Right lung (tissue), 5 donors: Measurements from ENCODE around the gene ZPLD1. TPM values are rescaled to one million over a fixed set of nuclear protein-coding genes. Genes with fewer than 3 reads are reported as not detected.

ENCODE experiments used
- DNase-seq, 2 donors: peaks; one replicate each; pipeline ENCODE4 v3.0.0-alpha.2; 2013
- polyA plus RNA-seq, 5 donors: library from polyadenylated mRNA; unstranded; fragments of 120-200 nt; gene quantifications; one replicate each; pipeline versions ENCODE4 v1.2.1 to v1.2.3, GENCODE V29; 2013; ENCODE audit warnings: inconsistent platforms in 1 of 5, low replicate concordance in 1 of 5; ENCODE audit not compliant: insufficient read length in 5 of 5, insufficient read depth in 1 of 5

The ZPLD1 gene
- polyA plus RNA-seq, 5 donors, result not detected

GRCh38 chr3:102466001-102466400 is 31.2 kb downstream of the ZPLD1 start:
- DNase-seq, result no peak

DNA sequence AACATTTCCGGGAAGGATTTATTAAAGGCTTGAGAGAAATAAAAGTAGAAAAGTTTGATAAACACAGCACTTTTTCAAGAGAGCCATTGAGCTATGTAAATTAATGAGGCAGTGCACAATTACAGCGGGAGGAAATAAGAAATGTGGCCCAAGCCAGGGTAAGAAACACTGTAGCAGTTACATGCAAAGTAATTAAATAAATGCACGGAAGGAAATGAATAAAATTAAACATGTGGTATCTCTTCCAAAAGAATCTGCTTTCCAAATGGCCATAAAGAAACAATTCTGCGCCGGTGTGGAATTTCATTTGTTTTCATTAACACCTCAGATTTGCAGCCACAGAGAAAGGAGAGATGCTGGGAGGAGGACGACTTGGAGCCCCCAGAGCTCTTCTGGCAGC is 35.3 kb downstream of the ZPLD1 start:
- no peak for DNase-seq

DNA sequence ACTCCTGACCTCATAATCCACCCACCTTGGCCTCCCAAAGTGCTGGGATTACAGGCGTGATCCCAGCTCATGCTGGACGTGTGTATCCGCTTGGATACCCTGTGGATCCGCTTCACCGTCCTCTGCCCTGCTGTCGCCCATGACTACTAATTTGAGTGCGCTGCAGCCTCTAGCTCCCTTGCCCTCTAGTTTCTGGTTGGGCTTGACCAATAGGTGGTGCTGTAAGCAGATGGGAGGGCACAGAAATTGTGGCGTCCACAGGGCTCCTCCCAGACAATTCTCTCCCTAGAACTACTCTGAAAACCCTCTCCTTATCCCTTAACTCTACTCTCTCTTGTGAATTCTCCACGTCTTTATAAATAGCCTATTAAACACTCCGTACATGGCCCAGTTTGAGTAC is 36.2 kb downstream of the ZPLD1 start:
- no peak for DNase-seq

DNA sequence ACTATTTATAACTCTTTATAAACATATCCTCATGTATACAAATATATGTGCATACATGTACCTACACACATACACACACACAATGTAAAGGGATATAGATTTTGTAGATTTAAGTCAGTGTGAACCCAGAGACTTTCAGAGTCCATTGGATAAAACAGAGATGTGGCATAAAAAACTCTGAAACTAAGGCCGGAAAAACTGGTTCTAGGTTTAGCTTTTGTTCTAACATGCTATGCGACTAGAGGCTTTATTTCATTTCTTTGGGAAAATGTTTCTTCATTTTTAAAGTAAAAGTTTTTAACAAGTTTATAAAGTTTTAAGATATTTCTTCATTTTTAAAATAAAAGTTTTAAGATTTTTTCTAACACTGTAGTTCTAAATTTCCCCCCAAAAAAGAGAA is 36.7 kb downstream of the ZPLD1 start:
- DNase-seq, result no peak

GRCh38 chr3:102473648-102474047 is 38.8 kb downstream of the ZPLD1 start:
- DNase-seq, result no peak

DNA sequence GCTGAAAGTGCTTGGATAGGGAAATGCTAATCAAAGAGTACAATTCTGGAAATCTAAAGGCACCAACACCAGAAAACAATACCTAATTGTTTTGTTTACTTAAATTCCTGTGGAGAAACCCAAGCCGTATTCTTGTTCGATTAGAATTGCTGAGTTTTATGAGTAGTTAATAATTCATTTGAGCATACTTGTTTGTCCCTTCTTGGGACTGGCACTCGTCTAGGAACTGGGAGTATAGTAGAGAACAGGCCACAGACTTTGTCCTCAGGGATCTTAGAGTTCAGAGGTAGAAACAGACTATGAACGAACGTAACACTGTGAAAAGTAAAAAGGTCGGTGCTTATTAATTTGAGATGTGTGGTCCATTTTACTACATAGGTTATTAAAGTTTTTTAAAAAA is 39.4 kb downstream of the ZPLD1 start:
- DNase-seq, result no peak

DNA sequence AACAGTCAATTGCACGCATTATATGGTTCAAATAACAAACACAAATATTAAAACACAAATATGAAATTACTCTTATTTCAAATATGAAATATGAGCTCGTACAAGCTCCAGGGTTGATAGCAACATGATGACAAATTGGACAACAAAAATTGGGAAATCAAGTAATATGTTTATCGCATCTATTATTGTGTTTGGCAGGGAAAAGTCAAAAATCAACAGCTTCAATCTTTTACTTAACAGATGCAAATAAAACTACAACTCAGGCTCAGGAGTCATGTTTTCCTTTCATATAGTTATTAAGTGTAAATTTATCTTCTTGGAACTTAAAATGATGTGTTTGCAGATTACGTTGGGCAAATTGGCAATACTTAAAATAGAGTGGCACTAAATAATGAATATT is 41.4 kb downstream of the ZPLD1 start:
- no peak for DNase-seq

GRCh38 chr3:102478160-102478559 is 43.3 kb downstream of the ZPLD1 start:
- DNase-seq, result no peak

DNA sequence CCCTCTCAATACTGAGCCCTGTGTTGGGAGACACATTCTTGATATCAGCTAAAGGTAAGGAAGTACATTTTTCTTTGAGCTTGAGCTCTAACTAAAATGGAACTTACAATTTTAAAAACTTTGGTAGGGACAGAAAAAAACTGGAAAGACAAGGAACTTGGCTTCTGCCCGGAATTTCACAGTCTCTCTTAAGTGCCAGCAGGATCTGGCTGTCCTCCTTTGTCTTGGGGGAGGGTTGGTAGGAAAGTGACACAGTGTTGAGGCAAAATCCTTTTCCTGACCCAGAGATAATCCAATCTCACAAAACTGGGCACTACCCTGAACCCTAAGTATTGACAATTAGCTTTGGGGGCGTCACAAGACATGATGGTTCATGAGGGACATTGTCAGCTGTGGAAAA is 45.3 kb downstream of the ZPLD1 start:
- no peak for DNase-seq

DNA sequence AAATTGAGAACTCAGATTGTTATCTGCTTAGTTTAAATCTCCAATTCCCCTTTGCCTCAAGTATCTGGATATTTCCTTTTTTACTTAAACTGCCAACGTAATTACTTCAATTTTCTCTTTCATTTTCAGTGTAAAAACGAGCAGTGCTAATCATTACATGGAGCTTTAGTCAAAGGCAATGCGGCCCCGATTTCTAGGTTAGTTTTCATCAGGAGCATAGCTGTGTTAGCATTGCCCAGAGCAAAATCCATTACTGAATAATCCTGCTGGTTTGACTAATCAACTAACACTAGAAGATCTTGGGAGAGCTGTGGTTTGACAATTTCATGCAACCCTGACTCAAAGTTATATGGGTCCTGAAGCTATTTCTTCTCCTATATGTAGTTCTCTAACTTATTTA is 46.2 kb downstream of the ZPLD1 start:
- no peak for DNase-seq

- no peak for DNase-seq
Measured at GRCh38 chr3:102483556-102483955, 48.7 kb downstream of the ZPLD1 start.

- DNase-seq, result no peak
Measured at GRCh38 chr3:102484363-102484762, 49.5 kb downstream of the ZPLD1 start.

DNA sequence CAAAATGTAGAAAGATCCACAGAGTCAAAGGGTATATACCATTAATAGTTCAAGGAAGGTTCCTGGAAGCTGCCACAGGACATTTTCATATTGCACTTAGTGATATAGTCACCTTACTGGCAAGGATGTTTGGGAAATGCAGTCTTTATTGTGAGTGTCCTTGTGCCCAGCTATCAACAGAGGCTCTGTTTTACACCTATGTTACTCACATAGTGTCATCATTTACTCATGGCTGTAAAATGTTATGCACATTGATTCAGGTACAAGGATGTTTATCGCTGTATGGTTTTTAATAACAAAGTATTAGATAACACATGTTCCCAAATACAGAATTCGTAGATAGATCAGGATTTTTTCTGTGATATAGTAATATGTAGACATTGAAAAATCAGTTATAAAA is 50.9 kb downstream of the ZPLD1 start:
- DNase-seq, result no peak

- DNase-seq, result peak in 1 of 2 donors; percentile 18
Measured at GRCh38 chr3:102488331-102488730, 53.5 kb downstream of the ZPLD1 start.

DNA sequence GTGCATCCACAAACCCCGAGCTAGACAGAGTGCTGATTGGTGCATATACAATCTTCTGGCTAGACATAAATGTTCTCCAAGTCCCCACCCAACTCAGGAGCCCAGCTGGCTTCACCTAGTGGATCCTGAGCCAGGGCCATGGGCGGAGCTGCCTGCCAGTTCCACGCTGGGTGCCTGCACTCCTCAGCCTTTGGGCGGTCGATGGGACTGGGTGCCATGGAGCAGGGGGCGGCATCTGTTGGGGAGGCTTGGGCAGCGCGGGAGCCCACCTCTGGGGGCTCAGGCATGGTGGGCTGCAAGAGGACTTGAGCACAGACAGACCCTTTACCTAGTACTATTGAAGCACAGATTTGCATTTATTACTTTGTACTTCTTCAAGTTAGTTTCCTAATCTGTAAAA is 57.5 kb downstream of the ZPLD1 start:
- no peak for DNase-seq

DNA sequence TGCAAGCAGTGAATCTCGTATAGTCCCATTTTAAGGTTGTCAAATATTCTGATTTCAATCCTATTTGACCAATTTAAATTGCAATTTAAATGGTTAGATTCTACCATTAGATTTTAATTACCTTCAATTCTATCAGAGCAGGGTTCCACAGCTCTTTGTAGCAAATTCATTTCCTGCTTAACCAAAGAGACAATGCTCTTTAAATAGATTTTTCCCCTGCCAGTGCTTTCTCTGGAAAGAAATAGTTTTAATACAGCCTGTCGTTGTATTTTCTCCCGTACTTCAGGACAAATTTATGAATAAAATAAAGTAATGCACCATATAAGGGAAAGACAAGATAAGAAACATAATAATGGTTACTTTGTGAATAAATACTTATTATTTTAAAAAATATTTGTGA is 62.8 kb downstream of the ZPLD1 start:
- no peak for DNase-seq

GRCh38 chr3:102505542-102505941 is 70.7 kb downstream of the ZPLD1 start:
- no peak for DNase-seq

GRCh38 chr3:102510663-102511062 is 75.8 kb downstream of the ZPLD1 start:
- no peak for DNase-seq

DNA sequence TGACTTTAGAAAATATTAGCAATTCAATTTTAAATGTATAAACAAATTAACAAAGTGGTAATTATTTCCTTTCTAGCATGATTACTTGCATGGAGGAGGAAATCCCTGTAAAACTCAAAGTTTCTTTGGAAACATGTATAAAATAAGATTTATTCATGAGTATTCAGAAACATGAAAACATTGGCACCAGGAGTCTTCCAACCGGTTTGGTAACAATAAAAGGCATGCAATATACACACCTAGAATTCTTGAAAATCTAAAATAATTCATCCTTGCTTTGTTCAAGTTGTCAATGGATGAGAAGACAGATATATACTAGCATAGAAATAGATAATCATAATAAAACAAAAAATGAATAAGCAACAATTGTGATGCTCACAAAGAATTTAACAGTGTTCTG is 76.4 kb downstream of the ZPLD1 start:
- DNase-seq, result no peak

DNA sequence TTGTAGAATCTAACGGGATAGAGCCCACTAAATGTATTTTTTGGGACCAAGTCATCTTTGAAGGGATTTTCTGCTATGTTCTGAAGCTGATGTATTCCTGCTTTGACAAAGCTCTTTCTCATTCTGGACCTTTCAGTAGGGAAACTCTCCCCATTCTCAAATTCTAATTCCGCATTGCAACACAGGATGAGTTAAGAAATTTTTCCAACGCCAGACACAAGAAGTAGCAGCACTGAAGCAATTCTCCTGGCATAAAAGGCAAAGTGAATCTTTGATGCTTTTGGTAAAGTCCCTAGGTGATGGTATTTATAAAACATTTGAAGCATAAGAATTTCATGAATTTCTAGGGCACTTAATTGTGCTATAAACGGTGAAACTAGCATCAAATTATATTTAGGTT is 76.8 kb downstream of the ZPLD1 start:
- no peak for DNase-seq

DNA sequence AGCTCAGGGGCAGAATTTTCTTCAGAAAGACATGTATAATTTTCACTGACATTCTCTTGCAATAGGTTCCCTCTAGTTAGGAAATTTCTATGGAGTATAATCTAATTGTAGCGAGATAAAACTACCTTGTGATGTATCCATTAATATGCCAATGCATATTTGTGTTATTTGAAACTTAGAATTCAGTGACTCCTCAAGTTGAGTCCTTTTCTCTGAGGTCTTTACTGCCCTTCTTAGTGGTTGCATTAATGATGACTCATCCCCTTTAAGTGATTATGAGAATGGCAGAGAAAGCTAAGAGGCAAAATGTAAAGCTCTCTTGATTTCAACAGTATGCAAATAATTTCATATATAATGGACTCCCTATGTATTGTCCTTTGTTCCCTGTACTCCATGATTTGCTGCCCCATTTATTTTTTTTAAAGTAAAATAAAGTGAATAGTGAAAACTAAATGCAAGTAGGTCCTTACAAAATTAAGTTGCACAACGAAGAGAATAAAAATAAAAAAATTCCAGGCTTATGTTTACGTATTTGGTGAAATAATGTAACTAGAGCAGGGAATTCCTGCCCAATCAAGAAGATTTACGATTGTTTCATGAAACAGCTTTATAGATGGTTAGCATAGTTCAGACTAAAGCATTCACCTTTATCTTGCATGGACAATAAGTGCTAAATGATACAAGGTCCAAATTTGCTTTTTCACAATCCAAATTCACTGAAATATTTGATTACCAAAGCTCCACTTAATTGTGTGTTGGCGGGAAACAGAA is 78.1 kb downstream of the ZPLD1 start:
- no peak for DNase-seq

- no peak for DNase-seq
Measured at GRCh38 chr3:102514241-102514640, 79.4 kb downstream of the ZPLD1 start.

DNA sequence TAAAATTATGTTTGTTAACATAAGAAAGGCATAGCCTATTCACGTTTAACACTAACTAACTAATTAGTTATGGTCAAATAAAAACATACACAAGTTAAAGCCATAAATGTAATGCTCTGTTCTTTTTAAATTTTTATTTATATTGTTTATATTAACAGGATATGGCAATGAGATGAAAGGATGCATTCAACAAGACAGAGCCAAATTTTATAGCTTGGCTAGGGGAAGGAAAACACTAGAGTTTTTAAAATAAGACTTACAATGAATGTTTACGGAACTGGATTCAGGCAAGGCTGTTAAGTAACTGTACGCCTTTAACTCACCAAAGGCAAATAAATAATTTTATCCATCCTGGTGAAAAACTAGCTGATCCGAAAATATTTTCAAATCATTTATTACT is 86.4 kb downstream of the ZPLD1 start:
- no peak for DNase-seq

DNA sequence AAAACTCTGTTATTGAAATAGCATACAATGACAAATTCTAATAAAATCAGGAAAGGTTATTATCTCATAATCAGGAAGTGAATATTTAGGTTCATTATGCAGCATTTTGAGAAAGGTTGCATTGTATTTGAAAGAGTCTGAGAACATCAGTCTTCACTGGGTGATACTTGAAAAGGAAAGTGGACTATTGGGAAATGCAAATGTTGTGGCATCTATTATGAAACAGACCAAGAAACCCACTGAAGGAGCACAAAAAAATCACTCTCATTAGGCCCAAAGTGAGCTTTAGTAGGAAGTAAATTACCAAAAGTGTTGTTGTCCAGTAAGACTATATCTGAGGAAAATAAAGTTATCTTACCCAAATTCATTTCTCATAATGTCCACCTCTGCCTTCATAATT is 90.8 kb downstream of the ZPLD1 start:
- no peak for DNase-seq
